H1 (cell line): Measurements from ENCODE around the gene GDPGP1. TPM values are rescaled to one million over a fixed set of nuclear protein-coding genes. Genes with fewer than 3 reads are reported as not detected.

Experiments
- CTCF ChIA-PET: fragments of 300-600 bp; sonication (Branson Sonifier 250); formaldehyde crosslinking; loops from one replicate; lab custom pipeline; 2021; ENCODE audit not compliant: partially characterized antibody; lab: Charles Lee
- POLR2A ChIA-PET: fragments of 300-600 bp; sonication (Branson Sonifier 250); formaldehyde crosslinking; loops from one replicate; lab custom pipeline; 2021; ENCODE audit warnings: inconsistent platforms; ENCODE audit not compliant: partially characterized antibody; lab: Charles Lee
- DNase-seq, 2 experiments: peaks; one replicate each; pipeline versions ENCODE4 v3.0.0 to v3.0.0-alpha.2; 2010 to 2022; ENCODE audit warnings: low spot score in 2 of 2, low read depth in 1 of 2, mixed read lengths in 1 of 2
- FAIRE-seq: peaks from 2 replicates; lab custom pipeline; 2011; peaks lifted over from hg19 to GRCh38; lab: Jason Lieb, UNC
- H2AFZ ChIP-seq: 2 replicates; pipeline ENCODE4 v1.8.1; 2012; ENCODE audit warnings: low read length, inconsistent platforms
- H2AK5ac ChIP-seq: 2 replicates; pipeline ENCODE4 v1.6.1; 2013; ENCODE audit warnings: low read depth, low read length
- H2BK120ac ChIP-seq: replicated peaks from 2 replicates; pipeline ENCODE3; 2013; ENCODE audit warnings: low read depth, low read length, inconsistent platforms
- H2BK12ac ChIP-seq: 2 replicates; pipeline ENCODE4 v1.6.1; 2013; ENCODE audit warnings: low read depth, low read length
- H2BK15ac ChIP-seq: 2 replicates; pipeline ENCODE4 v1.6.1; 2013; ENCODE audit warnings: low read length
- H2BK20ac ChIP-seq: 2 replicates; pipeline ENCODE4 v1.6.1; 2013; ENCODE audit warnings: low read length
- H2BK5ac ChIP-seq: 2 replicates; pipeline ENCODE4 v1.6.1; 2013; ENCODE audit warnings: low read depth, low read length
- H3K14ac ChIP-seq: 2 replicates; pipeline ENCODE4 v1.6.1; 2013; ENCODE audit warnings: inconsistent platforms; ENCODE audit not compliant: insufficient read length
- H3K18ac ChIP-seq: 2 replicates; pipeline ENCODE4 v1.6.1; 2013; ENCODE audit warnings: low read length; ENCODE audit errors: extremely low read depth
- H3K23ac ChIP-seq: 2 replicates; pipeline ENCODE4 v1.6.1; 2013; ENCODE audit warnings: inconsistent platforms; ENCODE audit not compliant: insufficient read length
- H3K23me2 ChIP-seq: 2 replicates; pipeline ENCODE4 v1.6.1; 2013; ENCODE audit warnings: low read depth, low read length
- H3K27ac ChIP-seq: 2 replicates; pipeline ENCODE4 v1.6.1; 2011; ENCODE audit warnings: low read depth, low read length, inconsistent platforms
- H3K27me3 ChIP-seq, 4 experiments: replicated peaks in 1 of 4; 1 replicate in 1 of 4; 2 replicates in 3 of 4; pipeline versions ENCODE4 v1.6.1 to v1.8.1; 2011 to 2013; ENCODE audit warnings: low read length in 3 of 4, mild to moderate bottlenecking in 3 of 4, inconsistent platforms in 2 of 4, mixed read lengths in 2 of 4, moderate library complexity in 1 of 4; ENCODE audit not compliant: control insufficient read depth in 3 of 4, insufficient read depth in 3 of 4; ENCODE audit errors: extremely low read depth in 1 of 4
- H3K36me3 ChIP-seq, 4 experiments: 2 replicates each; pipeline versions ENCODE4 v1.6.1 to v1.8.1; 2011 to 2013; ENCODE audit warnings: mild to moderate bottlenecking in 4 of 4, low read length in 3 of 4, moderate library complexity in 2 of 4, control low read depth in 1 of 4, inconsistent platforms in 1 of 4; ENCODE audit not compliant: insufficient read depth in 4 of 4, control insufficient read depth in 2 of 4
- H3K4ac ChIP-seq: replicated peaks from 2 replicates; pipeline ENCODE3; 2013; ENCODE audit warnings: low read length, low read depth, mixed read lengths, inconsistent platforms; ENCODE audit not compliant: insufficient read length
- H3K4me1 ChIP-seq, 4 experiments: replicated peaks in 1 of 4; 1 replicate in 1 of 4; 2 replicates in 3 of 4; pipeline versions ENCODE4 v1.6.1 to v1.8.1; 2011 to 2013; ENCODE audit warnings: low read length in 3 of 4, inconsistent platforms in 2 of 4, mixed read lengths in 1 of 4; ENCODE audit not compliant: insufficient read depth in 4 of 4, control insufficient read depth in 3 of 4
- H3K4me2 ChIP-seq, 2 experiments: 2 replicates each; pipeline versions ENCODE4 v1.6.1 to v1.8.1; 2011 to 2013; ENCODE audit warnings: low read depth in 2 of 2, low read length in 2 of 2, control low read depth in 1 of 2, inconsistent platforms in 1 of 2, mild to moderate bottlenecking in 1 of 2; ENCODE audit not compliant: insufficient read depth in 1 of 2
- H3K4me3 ChIP-seq, 4 experiments: fragments of 200-600, 300-600 bp in 1 of 4; sonication (generic), shearing (Covaris generic), sonication (Bioruptor Twin) in 1 of 4; 2 replicates each; pipeline versions ENCODE4 v1.5.1 to v1.8.1; 2011 to 2016; ENCODE audit warnings: low read length in 4 of 4, low read depth in 3 of 4, control low read depth in 2 of 4, inconsistent platforms in 2 of 4, mild to moderate bottlenecking in 2 of 4, mixed read lengths in 1 of 4, moderate library complexity in 1 of 4; ENCODE audit not compliant: insufficient read depth in 2 of 4; ENCODE audit errors: extremely low read depth in 1 of 4
- H3K56ac ChIP-seq: replicated peaks from 2 replicates; pipeline ENCODE3; 2013; ENCODE audit warnings: low read depth, mild to moderate bottlenecking, mixed read lengths, low read length, inconsistent platforms; ENCODE audit not compliant: insufficient read length
- H3K79me1 ChIP-seq: 2 replicates; pipeline ENCODE4 v1.6.1; 2013; ENCODE audit warnings: low read depth, low read length, control low read depth
- H3K79me2 ChIP-seq, 2 experiments: 2 replicates each; pipeline versions ENCODE4 v1.6.1 to v1.8.1; 2012 to 2013; ENCODE audit warnings: low read length in 2 of 2, mild to moderate bottlenecking in 2 of 2, inconsistent platforms in 1 of 2; ENCODE audit not compliant: insufficient read depth in 2 of 2, control insufficient read depth in 1 of 2
- H3K9ac ChIP-seq, 4 experiments: replicated peaks in 1 of 4; 1 replicate in 1 of 4; 2 replicates in 3 of 4; pipeline versions ENCODE4 v1.6.1 to v1.8.1; 2011 to 2013; ENCODE audit warnings: low read depth in 3 of 4, low read length in 3 of 4, control low read depth in 2 of 4, mild to moderate bottlenecking in 2 of 4, moderate library complexity in 2 of 4, inconsistent platforms in 1 of 4; ENCODE audit errors: extremely low read depth in 1 of 4
- H3K9me3 ChIP-seq, 2 experiments: 2 replicates each; pipeline versions ENCODE4 v1.6.1 to v1.8.1; 2012 to 2013; ENCODE audit warnings: mild to moderate bottlenecking in 2 of 2, moderate library complexity in 2 of 2, control low read depth in 1 of 2, inconsistent platforms in 1 of 2, low read depth in 1 of 2, low read length in 1 of 2, mixed read lengths in 1 of 2; ENCODE audit not compliant: insufficient read depth in 2 of 2
- H4K20me1 ChIP-seq, 2 experiments: replicated peaks in 1 of 2; 2 replicates each; pipeline versions ENCODE3 to v1.8.1; 2011 to 2013; ENCODE audit warnings: inconsistent platforms in 2 of 2, low read length in 2 of 2, mild to moderate bottlenecking in 1 of 2; ENCODE audit not compliant: insufficient read depth in 2 of 2, control insufficient read depth in 1 of 2
- H4K5ac ChIP-seq: 2 replicates; pipeline ENCODE4 v1.6.1; 2013; ENCODE audit warnings: low read length, low read depth, mixed read lengths, inconsistent platforms; ENCODE audit not compliant: insufficient read length
- H4K8ac ChIP-seq: 2 replicates; pipeline ENCODE4 v1.8.0; 2013; ENCODE audit warnings: mild to moderate bottlenecking, moderate library complexity, low read length, inconsistent platforms; ENCODE audit not compliant: insufficient read depth; ENCODE audit errors: extremely low read depth
- H4K91ac ChIP-seq: replicated peaks from 2 replicates; pipeline ENCODE3; 2013; ENCODE audit warnings: low read length, mixed read lengths, inconsistent platforms; ENCODE audit not compliant: insufficient read length
- BCL11A ChIP-seq, 2 experiments: IDR thresholded peaks; one replicate each; pipeline ENCODE4 v1.6.1; 2011; ENCODE audit warnings: low read depth in 2 of 2, low read length in 2 of 2, mild to moderate bottlenecking in 2 of 2
- E2F6 ChIP-seq: IDR thresholded peaks from 2 replicates; pipeline ENCODE4 v1.6.1; 2012; ENCODE audit warnings: inconsistent platforms
- PHF8 ChIP-seq: fragments of 200-600 bp; sonication (generic); conservative IDR thresholded peaks from 2 replicates; pipeline ENCODE4 v1.7.1; 2012; ENCODE audit warnings: low read depth, mild to moderate bottlenecking, inconsistent platforms, low read length, moderate library complexity
- SUZ12 ChIP-seq: fragments of 200-600 bp; sonication (generic); IDR thresholded peaks from 2 replicates; pipeline ENCODE4 v1.6.1; 2012; ENCODE audit warnings: mild to moderate bottlenecking, inconsistent platforms, low read length, moderate library complexity, mixed read lengths
- WGBS, 2 experiments: shearing (Covaris generic) in 1 of 2; methylation state at CpG; one replicate each; pipeline versions ENCODE4 v1.1.6 to v1.1.7; 2013 to 2015; ENCODE audit warnings: low lambda C conversion rate in 2 of 2, mixed read lengths in 2 of 2, inconsistent platforms in 1 of 2, low coverage in 1 of 2, missing lambda C conversion rate in 1 of 2; ENCODE audit not compliant: insufficient replicate concordance in 2 of 2, insufficient coverage in 1 of 2, insufficient read length in 1 of 2; ENCODE audit errors: extremely low coverage in 1 of 2, missing lambda C conversion rate in 1 of 2; 5-methylcytosine and 5-hydroxymethylcytosine counted together
- polyA plus RNA-seq, 7 experiments: library from polyadenylated mRNA; depleted of rRNA in 3 of 7; stranded (reverse) in 5 of 7; unstranded in 2 of 7; fragments of >200 nt in 5 of 7; fragments of 200-250 nt in 2 of 7; gene quantifications; 1 replicate in 5 of 7; 2 replicates in 1 of 7; 4 replicates in 1 of 7; pipeline versions ENCODE4 v1.2.1 to v1.2.3, GENCODE V29; 2011 to 2013; ENCODE audit warnings: missing spikeins in 2 of 7, mixed read lengths in 2 of 7
- total RNA-seq: library from RNA; stranded (reverse); fragmentation: NEBNext Ultra II Directional; extraction: Animal tissue kit (Norgen Biotek cat#: 25700); gene quantifications from 2 replicates; pipeline ENCODE4 v1.2.1, GENCODE V29; 2021

GDPGP1 gene
- total and polyA plus RNA-seq, 2 of the 8 experiments (the other 6 are each of a cell fraction or from before 2014, with no cell fraction given): 1.8 to 5.6 TPM

- Histone ChIP-seq H3K4ac (no peak overlapping the region), H3K27ac (no peak overlapping the region), H3K9me3 (no peaks in the 10 kb centered on the region), H4K8ac (no peak overlapping the region), H2BK20ac (no peak overlapping the region), H3K27me3 (no peaks in the 10 kb centered on the region), H3K56ac (no peak overlapping the region), H3K23me2 (no peaks in the 10 kb centered on the region), H3K4me1 (no peaks in the 10 kb centered on the region), H3K79me1 (no peaks in the 10 kb centered on the region), H3K79me2 (no peaks in the 10 kb centered on the region), H2AFZ (no peak overlapping the region), H4K91ac (no peak overlapping the region), H3K4me2 (no peak overlapping the region), H3K9ac (no peak overlapping the region), H2BK5ac (no peak overlapping the region), H3K18ac (no peak overlapping the region), H3K4me3 (no peak overlapping the region), H4K20me1 (peaks cover 0 to 6% of the 10 kb centered on the region in 2 experiments), H3K14ac (no peak overlapping the region), H2BK120ac (no peak overlapping the region), H2AK5ac (no peak overlapping the region), H3K36me3 (peaks cover 11 to 54% (median 36%) of the 10 kb centered on the region in 4 experiments; a peak in 7 of 8 replicates), H2BK12ac (no peak overlapping the region), H2BK15ac (no peak overlapping the region), H3K23ac (no peak overlapping the region), H4K5ac (no peak overlapping the region)
- WGBS, 2 experiments: 94% methylated on average over 18 of the region's 18 CpGs; no CpG with 5 or more reads in 1 of the 2 experiments
- POLR2A ChIA-PET: interaction anchor here (0.6 kb wide), 1 partner anchor 446 kb away, joined by 4 read pairs; no protein-coding TSS in a partner anchor
- CTCF ChIA-PET: interaction anchor here (1.3 to 2.1 kb wide), 2 partner anchors 74 to 139 kb away, joined by 3 to 8 read pairs; no protein-coding TSS in a partner anchor
- TF ChIP-seq SUZ12: no peak
- no peak for TF ChIP-seq BCL11A (IDR thresholded peaks at IDR 0.05; ENCODE audit: low read depth in 2 of 2, low read length in 2 of 2)
- TF ChIP-seq E2F6: no peak
- TF ChIP-seq PHF8: no peak
- DNase-seq (no peak), FAIRE-seq (no peak)
Observed at GRCh38 chr15:90225504-90226234, 8.3 kb upstream of the GDPGP1 start.
